ENCODE results near the gene POFUT1.

GRCh38 chr20:32238483-32239425 lies 31.1 kb downstream of the POFUT1 start:
- TF ChIP-seq CTCF (IDR thresholded peaks at IDR 0.05) (no peak), POLR2A (IDR thresholded peaks at IDR 0.05) (no peak)
